Measurements from ENCODE around the gene ZNF324B.
A peak's percentile ranks its signal among the peaks of the same experiment; 100 is the strongest.
"Not testable (repeated sequence)": the region's sequence is repeated elsewhere in the genome, so short reads cannot be mapped to it uniquely, and the experiment has no call there.

Gene ZNF324B

GRCh38 chr19:58449980-58450379 lies 1.4 kb upstream of the ZNF324B start:
- not testable (repeated sequence) for H3K4me3 ChIP-seq, H3K27ac ChIP-seq

GRCh38 chr19:58450856-58451357 lies 515 bp upstream of the ZNF324B start:
- Histone ChIP-seq H3K4me3 (peak overlapping the region; percentile 77 to 99 (median 92)), H3K27ac (peak overlapping the region in 5 of 21 experiments; percentile 68 to 87 (median 80))

GRCh38 chr19:58453743-58454142 lies 2.3 kb downstream of the ZNF324B start:
- Histone ChIP-seq H3K4me3 (no peak overlapping the region), H3K27ac (no peak overlapping the region)

GRCh38 chr19:58455306-58455705 lies 3.9 kb downstream of the ZNF324B start:
- Histone ChIP-seq H3K27ac (no peak overlapping the region), H3K4me3 (no peak overlapping the region)

- Histone ChIP-seq H3K4me3 (no peak overlapping the region), H3K27ac (no peak overlapping the region)
Observed at GRCh38 chr19:58456111-58456510, 4.7 kb downstream of the ZNF324B start.

GRCh38 chr19:58460039-58460438 lies 8.6 kb downstream of the ZNF324B start:
- no peak overlapping the region for H3K27ac ChIP-seq
- H3K4me3 ChIP-seq: no peak overlapping the region

GRCh38 chr19:58466089-58466759 lies 14.8 kb downstream of the ZNF324B start:
- H3K27ac ChIP-seq: peak overlapping the region in 5 of 21 experiments; percentile 20 to 94 (median 88)

GRCh38 chr19:58466760-58467589 lies 15.6 kb downstream of the ZNF324B start, which contains the start of gene ZNF324:
Gene ZNF324, plus strand, starts transcription at chr19:58467080. Its CDS starts 2,106 bp downstream, at chr19:58469186.
- H3K27ac ChIP-seq: peak within 1 kb of the TSS in 20 of 21 experiments; percentile 38 to 94 (median 85)
- peak within 1 kb of the TSS; percentile 76 to 100 (median 99) for H3K4me3 ChIP-seq

More at GRCh38 chr19:58466089-58466759, 14.8 kb downstream of the ZNF324B start:
- H3K4me3 ChIP-seq: peak overlapping the region; percentile 76 to 100 (median 99)

- Histone ChIP-seq H3K27ac (no peak overlapping the region), H3K4me3 (peak overlapping the region in 1 of 7 experiments; percentile 99)
Observed at GRCh38 chr19:58468216-58468839, 16.9 kb downstream of the ZNF324B start.

- no peak overlapping the region for H3K4me3 ChIP-seq
- no peak overlapping the region for H3K27ac ChIP-seq
Observed at GRCh38 chr19:58469241-58470013, 18.0 kb downstream of the ZNF324B start.

- not testable (repeated sequence) for H3K27ac ChIP-seq, H3K4me3 ChIP-seq
Observed at GRCh38 chr19:58470837-58471543, 19.6 kb downstream of the ZNF324B start.

GRCh38 chr19:58471736-58472135 lies 20.3 kb downstream of the ZNF324B start:
- H3K4me3 ChIP-seq: no peak overlapping the region
- H3K27ac ChIP-seq: no peak overlapping the region

- no peak overlapping the region for H3K4me3 ChIP-seq
Observed at GRCh38 chr19:58473775-58474174, 22.4 kb downstream of the ZNF324B start.

GRCh38 chr19:58474291-58474996 lies 23.0 kb downstream of the ZNF324B start:
- H3K4me3 ChIP-seq: no peak overlapping the region

More at GRCh38 chr19:58473775-58474174, 22.4 kb downstream of the ZNF324B start:
- no peak overlapping the region for H3K27ac ChIP-seq

GRCh38 chr19:58474997-58475713 lies 23.7 kb downstream of the ZNF324B start:
- Histone ChIP-seq H3K4me3 (peak overlapping the region; percentile 45 to 71 (median 59)), H3K27ac (peak overlapping the region in 20 of 21 experiments; percentile 61 to 97 (median 86))

More at GRCh38 chr19:58474291-58474996, 23.0 kb downstream of the ZNF324B start:
- H3K27ac ChIP-seq: peak overlapping the region in 7 of 21 experiments; percentile 84 to 93 (median 88)

- Histone ChIP-seq H3K27ac (peak within 1 kb of the TSS; percentile 47 to 97 (median 86)), H3K4me3 (peak within 1 kb of the TSS; percentile 45 to 71 (median 59))
Observed at GRCh38 chr19:58475714-58476497, 24.5 kb downstream of the ZNF324B start, which contains the start of gene ZNF446. Gene ZNF446, plus strand, starts transcription at chr19:58476352. Its CDS starts 867 bp downstream, at chr19:58477219.

All from skin epidermis (tissue), 12 donors.